Ovary (tissue), 3 donors: ENCODE data around the gene NPIPB4.
"Not testable (repeated sequence)": the region's sequence is repeated elsewhere in the genome, so short reads cannot be mapped to it uniquely, and the experiment has no call there.

Experiments
- EP300 ChIP-seq: sonication (generic); formaldehyde crosslinking; IDR thresholded peaks from one replicate; pipeline ENCODE4 v1.6.1; 2017; ENCODE audit warnings: antibody characterized with exemption
- POLR2A ChIP-seq: fragments of 450-650 bp; IDR thresholded peaks from one replicate; pipeline ENCODE4 v1.6.1; 2017; ENCODE audit warnings: antibody characterized with exemption, mild to moderate bottlenecking, moderate library complexity
- TF ChIP-seq, protein P1 (sequence below), 3 donors: fragments of 450-650 bp in 2 of 3; fragments of 200-600 bp in 1 of 3; IDR thresholded peaks; one replicate each; pipeline versions ENCODE4 v1.5.1 to v1.8.0; 2016 to 2022; ENCODE audit warnings: antibody characterized with exemption in 3 of 3, mild to moderate bottlenecking in 1 of 3
- donor health status: DM: no; HTN: no; CAD: no.

GRCh38 chr16:21829929-21830328 lies 27.6 kb downstream of the NPIPB4 start:
- TF ChIP-seq, protein P1, sequence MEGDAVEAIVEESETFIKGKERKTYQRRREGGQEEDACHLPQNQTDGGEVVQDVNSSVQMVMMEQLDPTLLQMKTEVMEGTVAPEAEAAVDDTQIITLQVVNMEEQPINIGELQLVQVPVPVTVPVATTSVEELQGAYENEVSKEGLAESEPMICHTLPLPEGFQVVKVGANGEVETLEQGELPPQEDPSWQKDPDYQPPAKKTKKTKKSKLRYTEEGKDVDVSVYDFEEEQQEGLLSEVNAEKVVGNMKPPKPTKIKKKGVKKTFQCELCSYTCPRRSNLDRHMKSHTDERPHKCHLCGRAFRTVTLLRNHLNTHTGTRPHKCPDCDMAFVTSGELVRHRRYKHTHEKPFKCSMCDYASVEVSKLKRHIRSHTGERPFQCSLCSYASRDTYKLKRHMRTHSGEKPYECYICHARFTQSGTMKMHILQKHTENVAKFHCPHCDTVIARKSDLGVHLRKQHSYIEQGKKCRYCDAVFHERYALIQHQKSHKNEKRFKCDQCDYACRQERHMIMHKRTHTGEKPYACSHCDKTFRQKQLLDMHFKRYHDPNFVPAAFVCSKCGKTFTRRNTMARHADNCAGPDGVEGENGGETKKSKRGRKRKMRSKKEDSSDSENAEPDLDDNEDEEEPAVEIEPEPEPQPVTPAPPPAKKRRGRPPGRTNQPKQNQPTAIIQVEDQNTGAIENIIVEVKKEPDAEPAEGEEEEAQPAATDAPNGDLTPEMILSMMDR (IDR thresholded peaks at IDR 0.05): not testable (repeated sequence)
- not testable (repeated sequence) for TF ChIP-seq POLR2A, EP300
